Activated CD4-positive, alpha-beta T cell treated with anti-CD3 and anti-CD28 coated beads for 1 hour (primary cell): ENCODE data around the gene NPPC.
A peak's percentile ranks its signal among the peaks of the same experiment; 100 is the strongest.

ENCODE experiments used
- DNase-seq: peaks from one replicate; pipeline ENCODE4 v3.0.0-alpha.2; 2020

Gene NPPC

DNA sequence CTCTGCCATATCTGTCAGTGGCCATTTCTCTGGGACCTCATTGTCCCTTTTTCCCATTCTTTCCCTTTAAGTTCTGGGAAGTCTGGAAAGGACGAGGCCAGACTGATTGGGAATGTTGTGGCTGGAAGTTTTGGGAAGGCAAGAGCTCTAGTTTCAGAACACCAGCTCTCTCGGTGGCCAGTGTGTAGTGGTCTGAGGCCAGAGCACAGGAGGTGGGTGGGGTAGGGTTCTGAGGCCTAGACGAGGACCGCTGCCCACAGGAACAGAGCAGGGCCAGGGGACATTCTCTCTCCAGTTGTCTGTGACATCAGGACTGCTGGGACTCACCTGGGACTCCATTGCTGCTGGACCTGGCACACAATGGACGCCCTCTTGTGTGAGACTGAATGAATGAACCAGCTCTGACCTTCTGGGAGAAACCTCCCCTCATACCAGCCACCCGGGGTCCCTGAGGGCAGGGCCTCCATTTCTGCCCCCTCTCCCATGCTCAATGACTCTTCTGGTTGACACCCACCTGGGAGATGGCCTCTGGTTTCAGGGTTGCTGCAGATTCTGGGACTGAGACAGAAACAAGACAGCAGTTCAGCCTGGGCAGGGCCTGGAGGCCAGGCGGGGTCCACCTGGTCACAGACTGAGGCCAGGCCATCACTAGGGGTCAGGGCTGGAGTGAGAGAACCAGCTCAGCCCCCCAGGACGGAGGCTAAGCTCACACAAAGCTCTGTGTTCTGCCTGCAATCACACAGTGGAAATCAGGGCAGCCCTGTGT is 8.4 kb upstream of the NPPC start:
- DNase-seq = no peak

GRCh38 chr2:231933916-231934401 is 7.8 kb upstream of the NPPC start:
- DNase-seq = no peak

DNA sequence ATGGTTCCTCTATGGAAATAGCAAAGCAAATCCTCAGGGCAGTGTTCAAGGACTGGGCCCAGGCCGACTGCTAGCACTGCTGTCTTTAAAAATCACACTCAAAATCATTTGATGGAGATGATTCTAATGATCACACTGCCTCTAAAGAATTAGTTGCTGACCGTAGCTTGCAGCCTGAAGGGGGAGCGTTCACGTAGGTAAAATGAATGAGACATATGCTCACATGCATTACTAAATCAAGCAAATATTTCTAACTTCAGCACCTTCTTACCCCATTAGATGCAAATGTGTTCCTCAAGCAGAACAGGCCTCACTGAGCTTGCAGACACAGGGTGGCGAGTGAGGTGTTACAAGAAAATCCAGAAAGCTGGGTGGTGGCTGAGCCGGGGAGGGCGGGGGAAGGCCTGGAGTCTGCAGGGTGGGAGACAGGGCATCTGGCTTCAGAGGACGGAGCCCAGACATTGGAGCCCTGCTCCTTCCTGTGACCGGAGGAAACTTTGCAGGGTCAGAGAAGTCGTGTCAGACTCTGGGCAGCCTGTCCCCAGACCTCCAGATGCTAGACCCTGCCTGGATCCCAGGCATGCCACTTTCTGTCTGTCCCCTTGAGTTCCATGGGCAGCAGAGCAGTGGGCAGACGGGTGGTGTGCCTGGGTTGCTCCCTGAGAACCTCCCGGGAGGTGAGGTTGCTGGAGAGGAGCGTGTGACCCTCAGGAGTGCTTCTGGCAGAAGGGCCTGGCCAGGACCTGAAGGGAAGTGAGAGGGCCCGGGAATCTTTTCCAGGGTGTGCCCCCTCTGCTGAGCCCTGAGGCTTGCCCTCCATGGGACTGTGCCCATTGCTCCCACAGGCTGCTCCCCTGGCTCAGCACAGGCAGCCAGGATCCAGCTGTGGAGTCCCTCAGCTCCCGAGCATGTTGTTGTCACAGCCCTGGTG is 7.1 kb upstream of the NPPC start:
- DNase-seq = no peak

- no peak for DNase-seq
These were observed 6.4 kb upstream of the NPPC start for GRCh38 chr2:231932711-231932970.

DNA sequence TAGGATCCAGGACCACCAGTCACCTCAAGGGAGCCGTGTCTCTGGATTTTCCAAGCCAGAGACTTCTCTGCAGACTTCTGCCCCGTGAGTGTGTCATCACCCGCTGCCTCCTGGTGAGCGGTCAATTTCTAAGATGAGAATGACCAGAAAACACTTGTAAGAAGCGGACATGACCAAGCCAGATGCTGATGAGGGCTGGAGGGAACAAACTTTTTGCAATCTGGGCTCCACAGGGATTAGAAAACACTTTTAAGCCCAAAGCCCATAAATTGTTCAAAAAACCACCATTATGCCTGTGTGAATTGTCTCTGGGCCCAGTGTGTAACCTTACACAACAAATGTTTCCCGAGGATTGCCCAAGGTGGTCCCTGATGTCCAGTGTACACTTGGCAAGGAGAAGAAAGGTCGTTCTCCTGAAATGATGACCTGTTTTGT is 5.3 kb upstream of the NPPC start:
- DNase-seq = no peak

DNA sequence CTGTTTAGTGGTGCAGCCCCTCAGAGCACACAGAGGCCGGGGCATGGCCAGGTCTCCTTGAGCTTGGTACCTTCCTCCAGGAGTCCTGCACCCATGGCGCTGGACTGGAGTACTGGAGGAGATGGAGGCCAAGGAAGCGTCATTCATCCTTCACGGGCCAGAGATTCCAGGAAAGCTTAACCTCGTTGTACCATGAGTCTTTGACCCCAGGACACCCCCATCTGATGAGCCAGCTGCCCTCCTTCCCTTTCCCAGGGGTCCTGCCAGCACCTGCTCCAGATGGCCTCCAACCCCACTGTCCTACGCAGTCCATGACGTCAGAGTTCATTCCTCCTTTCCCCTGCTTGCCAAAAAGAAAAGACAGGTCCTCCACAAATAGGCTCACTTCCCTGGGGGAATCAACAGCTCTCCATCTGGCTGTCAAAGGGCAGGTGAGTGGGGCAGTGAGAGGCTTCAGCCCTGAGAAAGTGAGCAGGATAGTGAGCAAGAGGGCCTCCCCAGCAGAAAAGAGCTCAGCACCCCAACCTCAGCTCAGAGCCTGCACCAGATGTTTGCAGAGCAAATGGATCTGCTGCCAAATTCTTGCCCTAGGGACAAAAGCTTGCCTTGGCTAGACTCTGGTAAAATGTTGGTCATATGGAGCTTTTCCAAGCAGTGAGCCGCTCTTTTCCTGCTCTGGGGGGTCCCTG is 4.5 kb upstream of the NPPC start:
- DNase-seq = no peak

GRCh38 chr2:231929961-231930592 is 3.9 kb upstream of the NPPC start:
- DNase-seq = no peak

DNA sequence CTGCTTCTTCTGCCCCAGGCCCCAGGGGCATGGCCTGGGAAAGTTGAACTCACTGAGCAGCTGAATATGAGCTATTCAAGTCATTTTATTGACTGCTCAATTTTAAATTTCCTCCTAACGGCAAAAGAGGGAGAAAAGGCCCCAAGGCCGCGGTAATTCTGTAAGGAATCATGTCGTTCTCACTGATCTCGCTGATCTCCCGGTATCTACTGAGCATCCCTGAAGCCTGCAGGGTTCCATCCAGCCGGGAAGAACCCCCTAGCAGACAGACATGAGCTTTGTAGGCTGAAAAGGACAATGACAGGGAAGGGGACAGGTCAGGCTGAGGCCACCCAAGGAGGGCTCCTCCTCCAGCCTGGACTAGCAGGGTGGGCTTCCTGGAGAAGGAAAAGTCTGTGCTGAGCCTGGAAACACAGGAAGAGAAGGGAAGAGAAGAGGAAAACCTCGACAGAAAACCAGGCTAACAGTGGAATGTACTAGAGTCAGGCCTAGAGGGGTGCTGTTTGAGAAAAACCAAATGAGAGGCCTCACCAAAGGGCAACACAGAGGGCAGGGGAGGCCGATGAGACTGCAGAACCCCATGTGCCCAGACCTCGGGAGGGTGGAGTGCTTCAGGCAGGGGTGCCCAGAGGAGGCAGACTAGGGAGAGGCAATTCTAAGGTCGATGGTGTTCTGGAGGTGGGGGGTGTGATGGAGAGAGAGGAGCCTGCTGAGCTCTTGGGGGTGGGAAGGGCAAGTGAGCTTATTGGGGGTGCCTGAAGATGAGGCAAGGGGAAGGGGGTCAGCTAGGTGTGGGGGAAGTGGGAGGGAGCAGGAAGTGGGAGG is 2.9 kb upstream of the NPPC start:
- DNase-seq = peak; percentile 1

- DNase-seq = no peak
These were observed 2.3 kb upstream of the NPPC start for GRCh38 chr2:231928481-231928880.

GRCh38 chr2:231927566-231927890 is 1.3 kb upstream of the NPPC start:
- no peak for DNase-seq

GRCh38 chr2:231926761-231927565 is 767 bp upstream of the NPPC start:
- DNase-seq = no peak

GRCh38 chr2:231925303-231926179 is 655 bp downstream of the NPPC start:
- DNase-seq = peak; percentile 49

DNA sequence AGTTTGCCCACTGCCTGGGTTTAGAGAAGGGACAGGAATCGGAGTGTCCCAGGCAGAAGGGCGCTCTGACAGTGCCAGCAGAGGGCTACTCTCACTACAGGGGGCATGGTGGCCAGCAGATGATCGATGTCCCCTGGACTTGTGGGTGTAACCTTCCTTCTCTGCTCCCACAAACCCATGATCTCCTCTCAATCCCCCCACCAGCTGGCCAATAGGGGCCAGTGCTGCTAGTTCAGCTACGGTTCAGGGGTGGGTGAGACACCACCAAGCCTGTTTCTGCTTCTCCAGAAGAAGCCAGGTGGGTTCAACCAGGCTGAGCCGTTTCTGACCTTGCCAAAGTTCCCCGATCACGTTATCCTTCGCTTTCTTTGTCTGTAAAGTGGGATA is 1.3 kb downstream of the NPPC start:
- DNase-seq = no peak

DNA sequence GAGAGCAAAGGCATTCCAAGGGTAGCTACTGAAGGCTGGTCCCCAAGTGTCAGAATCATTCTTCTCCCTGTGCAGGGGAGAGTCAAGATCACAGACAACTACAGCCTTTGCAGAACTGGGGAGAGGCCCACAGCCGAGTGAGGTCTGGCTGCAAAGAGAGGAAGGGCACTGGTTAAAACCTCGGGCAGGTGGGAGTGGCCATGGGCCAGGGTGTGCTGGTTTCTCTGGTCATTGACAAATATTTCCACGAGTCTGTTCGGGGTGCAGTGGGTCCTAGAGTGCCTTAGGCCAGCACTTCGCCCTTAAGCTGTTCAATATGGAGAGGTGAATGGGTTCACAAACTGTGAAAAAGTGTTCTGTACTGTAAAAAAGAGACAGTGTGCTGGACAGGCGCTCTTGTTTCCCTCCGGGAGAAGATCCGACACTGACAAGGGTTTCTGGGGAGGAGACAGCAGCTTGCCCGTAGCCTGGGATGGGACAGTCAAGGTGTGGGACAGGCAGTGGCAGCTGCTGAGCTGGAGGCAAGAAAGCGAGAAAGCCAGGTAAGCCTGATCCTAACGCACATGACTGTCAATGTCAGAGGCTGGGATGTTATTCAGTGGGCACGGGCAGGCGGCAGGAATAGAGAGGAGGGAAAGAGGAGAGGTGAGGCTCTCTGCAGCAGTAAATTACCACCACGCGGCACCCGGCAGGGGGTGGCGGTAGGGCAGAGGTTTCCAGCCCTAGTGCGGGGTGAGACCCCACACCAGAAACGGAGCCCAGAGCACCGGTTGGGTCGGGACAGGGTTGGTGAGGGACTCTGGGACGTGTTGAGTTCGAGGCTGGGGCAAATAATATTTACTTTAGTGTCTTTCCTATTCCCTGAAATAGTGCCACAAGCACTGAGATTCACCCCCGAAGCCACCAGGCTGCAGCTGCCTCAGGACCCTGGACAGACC is 2.0 kb downstream of the NPPC start:
- DNase-seq = no peak

DNA sequence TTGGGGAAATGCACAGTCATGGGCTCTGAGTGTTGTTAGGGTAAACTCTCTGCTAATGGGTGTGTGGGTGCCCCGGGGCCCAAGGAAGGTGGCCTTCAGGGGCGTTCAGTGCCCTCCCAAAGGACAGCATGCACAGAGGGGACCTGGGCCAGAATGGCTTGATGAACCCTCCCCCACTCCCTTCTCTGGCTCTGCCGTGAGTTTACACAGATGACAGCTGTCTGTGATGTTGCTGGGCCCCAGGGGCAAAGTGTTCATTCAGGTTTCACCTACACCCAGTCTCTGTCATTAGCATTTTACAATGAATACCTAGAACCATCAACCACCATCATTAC is 3.2 kb downstream of the NPPC start:
- DNase-seq = no peak

GRCh38 chr2:231922311-231923009 is 3.7 kb downstream of the NPPC start:
- DNase-seq = no peak

DNA sequence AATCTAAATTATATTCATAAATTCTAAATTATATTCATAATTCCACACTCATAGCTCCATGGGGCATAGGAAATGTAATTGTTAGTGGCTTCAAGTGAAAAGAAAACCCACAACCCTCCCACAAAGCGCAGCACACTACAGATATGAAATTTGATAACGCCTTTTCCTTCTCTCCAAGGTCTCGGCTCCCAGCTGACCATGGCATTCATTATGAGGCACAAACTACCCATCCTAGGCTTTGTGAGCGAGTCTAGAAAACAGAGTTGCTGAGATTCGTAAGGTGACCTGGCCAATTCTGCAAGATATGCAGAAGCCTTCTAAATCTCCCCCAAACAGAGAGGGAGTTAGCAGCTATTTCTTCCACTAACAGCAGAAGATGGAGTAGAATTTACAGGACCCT is 5.4 kb downstream of the NPPC start:
- no peak for DNase-seq

DNA sequence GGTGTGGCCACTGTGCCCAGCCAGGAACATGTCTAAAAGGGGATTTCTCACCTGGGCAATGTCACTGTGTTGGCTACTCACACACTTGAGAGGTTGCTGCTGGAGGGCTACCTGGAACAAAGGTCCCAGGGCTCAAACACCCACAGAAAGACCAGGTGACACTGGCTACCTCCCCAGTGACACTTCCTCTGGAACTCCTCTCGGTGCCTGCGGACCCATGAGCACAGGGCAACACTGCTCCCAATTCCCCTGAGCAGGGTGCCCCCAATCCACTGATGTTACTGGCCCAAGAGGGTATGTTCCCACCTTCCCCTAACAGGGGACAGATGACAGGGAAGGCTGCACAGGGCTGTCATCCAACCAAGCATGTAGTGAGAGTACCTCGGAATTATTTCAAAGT is 5.8 kb downstream of the NPPC start:
- DNase-seq = no peak
